ENCODE data around the gene AIFM2.

DNA sequence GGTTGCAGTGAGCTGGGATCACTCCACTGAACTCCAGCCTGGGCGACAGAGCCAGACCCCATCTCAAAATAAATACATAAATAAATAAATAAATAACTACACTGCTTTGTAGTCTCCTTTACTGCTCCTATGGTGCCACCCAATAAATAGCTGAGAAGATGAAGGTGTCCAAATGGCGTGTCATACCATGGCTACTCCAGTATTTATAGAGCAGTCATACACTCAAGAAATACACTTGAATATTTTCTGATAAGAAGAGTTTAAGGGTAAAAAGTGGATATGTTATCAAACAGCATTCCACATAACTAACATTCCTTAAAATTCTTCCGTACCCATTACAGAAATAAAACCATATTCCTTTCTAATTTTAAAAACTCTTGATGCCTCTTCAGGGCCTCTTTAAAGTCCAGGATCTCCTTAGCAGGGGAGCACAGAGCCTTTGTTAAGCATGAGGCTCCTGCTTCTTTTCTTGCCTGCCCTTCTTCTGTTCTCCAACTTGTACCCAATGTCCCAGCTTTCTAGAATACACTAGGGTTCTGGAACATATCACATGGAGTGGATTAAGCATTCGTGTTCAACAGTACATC, 45.6 kb upstream of the AIFM2 start:
- TF ChIP-seq EZH2 (IDR thresholded peaks at IDR 0.05) = no peak
- no peak for TF ChIP-seq POLR2AphosphoS5 (IDR thresholded peaks at IDR 0.05; ENCODE audit: borderline replicate concordance, low read depth, low read length)
- TF ChIP-seq FOXP2 (optimal IDR thresholded peaks at IDR 0.05; ENCODE audit: control extremely low read depth, extremely low read length, insufficient read depth) = no peak
